GM06990 (cell line): ENCODE data around the gene HBZ.

Experiments used
- DNase-seq: peaks from one replicate; pipeline ENCODE4 v3.0.0-alpha.2; 2011; ENCODE audit not compliant: insufficient read length; ENCODE audit errors: extremely low read depth
- H3K27me3 ChIP-seq: replicated peaks from 2 replicates; pipeline ENCODE4 v1.6.0; 2011; ENCODE audit warnings: low read length; ENCODE audit not compliant: control insufficient read depth, insufficient read depth
- H3K36me3 ChIP-seq: 2 replicates; pipeline ENCODE4 v1.5.1; 2011; ENCODE audit warnings: low read length; ENCODE audit not compliant: control insufficient read depth, insufficient read depth
- H3K4me3 ChIP-seq: replicated peaks from 2 replicates; pipeline ENCODE4 v1.5.1; 2011; ENCODE audit warnings: low read depth, mild to moderate bottlenecking, control low read depth, low read length
- CTCF ChIP-seq: IDR thresholded peaks from 2 replicates; pipeline ENCODE4 v1.5.1; 2011; ENCODE audit warnings: low read length, control low read depth, mild to moderate bottlenecking, inconsistent platforms; ENCODE audit not compliant: insufficient read depth, poor library complexity, severe bottlenecking

The HBZ gene

GRCh38 chr16:129075-129474 lies 23.4 kb upstream of the HBZ start:
- Histone ChIP-seq H3K4me3 (no peak overlapping the region), H3K27me3 (no peaks in the 10 kb centered on the region), H3K36me3 (peaks cover 1% of the 10 kb centered on the region)
- no peak for DNase-seq
- no peak for TF ChIP-seq CTCF

GRCh38 chr16:130533-131173 lies 21.8 kb upstream of the HBZ start:
- Histone ChIP-seq H3K4me3 (no peak overlapping the region), H3K36me3 (peaks cover 1% of the 10 kb centered on the region), H3K27me3 (no peaks in the 10 kb centered on the region)
- no peak for TF ChIP-seq CTCF
- DNase-seq = no peak

DNA sequence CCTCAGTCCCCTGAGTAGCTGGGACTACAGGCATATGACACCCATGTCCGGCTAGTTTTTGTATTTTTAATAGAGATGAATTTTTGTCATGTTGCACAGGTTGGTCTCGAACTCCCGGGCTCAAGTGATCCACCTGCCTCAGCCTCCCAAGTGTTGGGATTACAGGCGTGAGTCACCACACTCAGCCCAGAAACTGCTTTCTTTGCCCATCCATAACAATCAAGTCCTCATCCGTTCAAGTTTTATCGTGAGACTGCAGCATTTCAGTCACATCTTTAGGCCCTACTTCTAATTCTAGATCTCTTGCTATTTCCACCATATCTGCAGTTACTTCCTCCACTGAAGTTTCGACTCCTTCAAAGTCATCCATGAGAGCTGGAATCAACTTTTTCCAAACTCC lies 20.3 kb upstream of the HBZ start:
- Histone ChIP-seq H3K27me3 (no peaks in the 10 kb centered on the region), H3K4me3 (no peak overlapping the region), H3K36me3 (no peaks in the 10 kb centered on the region; the same call in none of the 2 replicates)
- DNase-seq = no peak
- TF ChIP-seq CTCF = no peak

GRCh38 chr16:133716-134115 lies 18.7 kb upstream of the HBZ start:
- H3K27me3 ChIP-seq = no peaks in the 10 kb centered on the region
- no peak for TF ChIP-seq CTCF
- DNase-seq = no peak
- no peaks in the 10 kb centered on the region; the same call in none of the 2 replicates for H3K36me3 ChIP-seq
- no peak overlapping the region for H3K4me3 ChIP-seq

- TF ChIP-seq CTCF = no peak
- peak overlapping the region; percentile 69 for H3K4me3 ChIP-seq
- DNase-seq = peak; percentile 55
- no peaks in the 10 kb centered on the region for H3K27me3 ChIP-seq
- no peaks in the 10 kb centered on the region; the same call in 1 of the 2 replicates for H3K36me3 ChIP-seq
Measured at GRCh38 chr16:138049-138417, 14.4 kb upstream of the HBZ start.
